A673 (cell line): ENCODE results near the gene KLHL17. TPM values are rescaled to one million over a fixed set of nuclear protein-coding genes. Genes with fewer than 3 reads are reported as not detected.

Source experiments
- BruUV-seq: library from RNA; stranded (reverse); fragments of 400-500 nt; replicated peaks from 2 replicates; lab custom pipeline; 2021; lab: Mats Ljungman, UMichigan
- CTCF ChIA-PET: fragments of 300-600 bp; sonication (Branson Sonifier 250); formaldehyde crosslinking; loops from one replicate; lab custom pipeline; 2022; ENCODE audit warnings: antibody characterized with exemption; lab: Charles Lee
- POLR2A ChIA-PET: fragments of 300-600 bp; sonication (Branson Sonifier 250); formaldehyde crosslinking; loops from one replicate; lab custom pipeline; 2022; ENCODE audit warnings: antibody characterized with exemption; ENCODE audit not compliant: low non-redundant PET; lab: Charles Lee
- DNase-seq: peaks from one replicate; pipeline ENCODE4 v3.0.0-alpha.2; 2015; ENCODE audit warnings: low spot score
- H3K27ac ChIP-seq: fragments of 200-600 bp; sonication (generic); 2 replicates; pipeline ENCODE4 v1.5.1; 2016; ENCODE audit warnings: mixed run types, low read depth, mild to moderate bottlenecking, mixed read lengths, antibody characterized with exemption, low read length; ENCODE audit not compliant: poor library complexity, severe bottlenecking
- H3K27me3 ChIP-seq: fragments of 200-600 bp; sonication (generic); replicated peaks from 2 replicates; pipeline ENCODE4 v1.6.1; 2017; ENCODE audit warnings: mixed run types, low read depth, mild to moderate bottlenecking, mixed read lengths, antibody characterized with exemption, low read length; ENCODE audit not compliant: insufficient read depth, poor library complexity
- H3K36me3 ChIP-seq: fragments of 200-600 bp; sonication (generic); 2 replicates; pipeline ENCODE4 v1.6.1; 2016; ENCODE audit warnings: mixed run types, mild to moderate bottlenecking, mixed read lengths, antibody characterized with exemption, low read length; ENCODE audit not compliant: insufficient read depth, poor library complexity, severe bottlenecking
- H3K4me1 ChIP-seq: fragments of 200-600 bp; sonication (generic); 2 replicates; pipeline ENCODE4 v1.6.1; 2017; ENCODE audit warnings: mixed run types, mild to moderate bottlenecking, mixed read lengths, antibody characterized with exemption, low read length; ENCODE audit not compliant: insufficient read depth, poor library complexity, severe bottlenecking
- H3K4me3 ChIP-seq: fragments of 200-600 bp; sonication (generic); 2 replicates; pipeline ENCODE4 v1.5.1; 2016; ENCODE audit warnings: low read depth, mixed run types, mild to moderate bottlenecking, mixed read lengths, low read length; ENCODE audit not compliant: poor library complexity, severe bottlenecking
- H3K9me3 ChIP-seq: fragments of 200-600 bp; sonication (generic); 2 replicates; pipeline ENCODE4 v1.6.1; 2016; ENCODE audit warnings: mixed run types, low read depth, mild to moderate bottlenecking, mixed read lengths, antibody characterized with exemption, low read length; ENCODE audit not compliant: poor library complexity, severe bottlenecking
- EZH2 ChIP-seq: fragments of 200-600 bp; sonication (generic); IDR thresholded peaks from 2 replicates; pipeline ENCODE4 v1.6.1; 2017; ENCODE audit warnings: borderline replicate concordance, low read depth, mild to moderate bottlenecking, mixed read lengths, antibody characterized with exemption, low read length; ENCODE audit not compliant: poor library complexity, severe bottlenecking
- intact Hi-C: fragments of 100-400 bp; cut with micrococcal nuclease; formaldehyde crosslinking; loops from one replicate; pipeline ENCODE4 v1.10.0; 2022; ENCODE audit not compliant: unreplicated experiment
- total RNA-seq: library from RNA; stranded (reverse); gene quantifications from 2 replicates; pipeline ENCODE4 v1.2.3, GENCODE V29; 2021
- TF ChIP-seq, protein P1 (sequence below): fragments of 300-800, 200-600 bp; sonication (generic); conservative IDR thresholded peaks from 2 replicates; pipeline ENCODE4 v1.5.1; 2017; ENCODE audit warnings: low read depth, mild to moderate bottlenecking, antibody characterized with exemption, low read length, moderate library complexity, mixed read lengths

KLHL17 gene
- total RNA-seq, 1 experiment from 2014 or later: 43.3 TPM

DNA sequence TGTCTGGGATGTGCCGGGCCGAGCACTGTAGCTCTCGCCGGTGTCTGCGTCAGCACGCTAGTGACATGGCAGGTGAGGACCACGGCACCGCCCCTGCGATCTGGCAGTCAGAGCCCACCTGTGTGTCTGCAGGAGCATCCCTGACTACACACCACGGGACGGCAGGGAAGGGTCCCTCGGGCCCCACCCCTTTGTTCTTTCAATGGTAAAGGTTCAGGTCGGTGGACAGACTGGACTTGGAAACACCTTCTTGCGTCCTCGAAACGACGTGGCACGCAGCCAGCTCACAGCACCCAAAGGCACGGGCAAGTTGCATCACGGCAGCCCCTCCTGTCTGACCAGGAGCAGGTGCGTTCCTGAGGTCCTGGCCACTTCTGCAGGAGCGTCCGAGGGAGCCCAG lies 40.4 kb upstream of the KLHL17 start:
- BruUV-seq: no TSS peak
- Histone ChIP-seq H3K36me3 (no peaks in the 10 kb centered on the region), H3K27ac (no peak overlapping the region), H3K9me3 (no peaks in the 10 kb centered on the region), H3K4me1 (peaks cover 46% of the 10 kb centered on the region), H3K4me3 (no peak overlapping the region), H3K27me3 (no peaks in the 10 kb centered on the region)
- no peak for DNase-seq
- intact Hi-C loops: no loop called here
- POLR2A ChIA-PET: no interaction called here
- TF ChIP-seq EZH2: no peak
- TF ChIP-seq, protein P1, sequence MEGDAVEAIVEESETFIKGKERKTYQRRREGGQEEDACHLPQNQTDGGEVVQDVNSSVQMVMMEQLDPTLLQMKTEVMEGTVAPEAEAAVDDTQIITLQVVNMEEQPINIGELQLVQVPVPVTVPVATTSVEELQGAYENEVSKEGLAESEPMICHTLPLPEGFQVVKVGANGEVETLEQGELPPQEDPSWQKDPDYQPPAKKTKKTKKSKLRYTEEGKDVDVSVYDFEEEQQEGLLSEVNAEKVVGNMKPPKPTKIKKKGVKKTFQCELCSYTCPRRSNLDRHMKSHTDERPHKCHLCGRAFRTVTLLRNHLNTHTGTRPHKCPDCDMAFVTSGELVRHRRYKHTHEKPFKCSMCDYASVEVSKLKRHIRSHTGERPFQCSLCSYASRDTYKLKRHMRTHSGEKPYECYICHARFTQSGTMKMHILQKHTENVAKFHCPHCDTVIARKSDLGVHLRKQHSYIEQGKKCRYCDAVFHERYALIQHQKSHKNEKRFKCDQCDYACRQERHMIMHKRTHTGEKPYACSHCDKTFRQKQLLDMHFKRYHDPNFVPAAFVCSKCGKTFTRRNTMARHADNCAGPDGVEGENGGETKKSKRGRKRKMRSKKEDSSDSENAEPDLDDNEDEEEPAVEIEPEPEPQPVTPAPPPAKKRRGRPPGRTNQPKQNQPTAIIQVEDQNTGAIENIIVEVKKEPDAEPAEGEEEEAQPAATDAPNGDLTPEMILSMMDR: no peak
- CTCF ChIA-PET: no interaction called here

DNA sequence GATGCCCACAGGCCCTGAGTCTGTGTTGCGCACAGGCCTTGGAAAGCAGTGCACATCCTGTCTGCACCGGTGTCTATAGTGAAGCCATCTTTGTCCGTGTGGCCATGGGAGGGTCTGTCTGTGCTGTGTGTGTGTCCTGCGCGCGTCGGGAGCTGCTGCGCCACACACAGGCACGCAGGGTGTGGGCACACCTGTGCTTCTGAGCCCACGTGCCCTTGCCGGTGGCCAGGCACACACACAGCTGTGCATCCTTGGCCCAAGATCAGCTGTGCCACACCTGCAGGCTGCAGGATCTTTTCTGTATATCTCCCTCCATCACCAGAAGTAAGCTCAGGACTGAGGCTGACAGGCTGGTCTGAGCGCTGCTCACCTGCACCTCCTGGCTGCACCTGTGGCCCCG lies 39.9 kb upstream of the KLHL17 start:
- Histone ChIP-seq H3K36me3 (no peaks in the 10 kb centered on the region), H3K4me1 (peaks cover 46% of the 10 kb centered on the region), H3K9me3 (no peaks in the 10 kb centered on the region), H3K4me3 (peak overlapping the region; percentile 19), H3K27ac (no peak overlapping the region), H3K27me3 (no peaks in the 10 kb centered on the region)
- intact Hi-C loops: no loop called here
- DNase-seq: no peak
- CTCF ChIA-PET: no interaction called here
- BruUV-seq: no TSS peak
- POLR2A ChIA-PET: no interaction called here
- TF ChIP-seq, protein P1: no peak
- TF ChIP-seq EZH2: no peak

DNA sequence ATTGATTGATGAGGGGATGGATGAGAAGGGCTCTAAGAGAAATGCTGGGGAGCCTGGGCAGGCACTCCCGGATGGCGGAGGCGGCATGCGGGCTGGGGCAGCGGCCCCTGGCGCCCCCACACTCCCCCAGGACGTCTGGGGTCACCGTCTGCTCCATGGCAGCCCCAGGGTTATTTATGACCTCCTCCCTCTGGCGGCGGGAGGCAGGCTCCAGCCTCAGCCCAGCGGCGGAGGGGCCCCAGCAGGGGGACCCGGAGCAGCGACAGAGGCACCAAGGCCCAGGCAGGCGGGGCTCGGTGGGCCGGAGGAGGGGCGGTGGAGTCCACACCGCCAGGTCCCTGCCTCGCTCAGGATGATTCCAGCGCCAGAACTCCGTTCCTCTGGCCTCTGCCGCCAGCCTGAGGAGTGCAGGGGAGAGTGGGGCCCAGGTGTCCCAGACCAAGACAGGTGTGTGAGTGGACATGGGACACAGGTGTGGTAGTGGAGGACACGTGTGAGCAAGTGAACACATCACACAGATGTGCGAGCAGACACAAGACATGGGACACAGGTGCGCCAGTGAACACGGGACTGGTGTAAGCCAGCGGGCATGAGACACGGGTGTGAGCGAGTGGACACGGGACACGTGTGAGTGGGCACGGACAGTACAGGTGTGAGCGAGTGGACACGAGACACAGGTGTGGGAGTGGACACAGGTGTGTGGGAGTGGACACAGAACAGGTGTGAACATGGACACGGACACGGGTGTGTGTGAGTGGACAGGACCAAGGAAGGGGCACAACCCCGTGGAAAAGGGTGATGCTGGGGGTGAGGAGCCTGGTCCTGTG lies 39.2 kb upstream of the KLHL17 start:
- Histone ChIP-seq H3K9me3 (no peaks in the 10 kb centered on the region), H3K4me1 (peaks cover 46% of the 10 kb centered on the region), H3K27ac (no peak overlapping the region), H3K4me3 (peak overlapping the region; percentile 19), H3K36me3 (no peaks in the 10 kb centered on the region), H3K27me3 (no peaks in the 10 kb centered on the region)
- peak; percentile 93 for DNase-seq
- intact Hi-C loops: no loop called here
- BruUV-seq: no TSS peak
- no peak for TF ChIP-seq EZH2
- TF ChIP-seq, protein P1: peak; percentile 46
- CTCF ChIA-PET: no interaction called here
- POLR2A ChIA-PET: no interaction called here
